ENCODE measurements around the gene RNF20.

GRCh38 chr9:101512116-101512515, 21.5 kb upstream of the RNF20 start:
- TF ChIP-seq CTCF (IDR thresholded peaks at IDR 0.05) (no peak), EZH2 (IDR thresholded peaks at IDR 0.05) (no peak), EZH2phosphoT487 (IDR thresholded peaks at IDR 0.05) (no peak)

All from neural progenitor cell (in vitro differentiated cells).